Measurements from ENCODE around the gene B4GALT6. TPM values are rescaled to one million over a fixed set of nuclear protein-coding genes. Genes with fewer than 3 reads are reported as not detected.

B4GALT6 gene
- total and polyA plus RNA-seq, 9 of the 15 experiments (the other 6 are each of a cell fraction or from before 2014, with no cell fraction given), result 0.03 to 0.27 (median 0.08) TPM

- no peak for TF ChIP-seq ZNF407 (IDR thresholded peaks at IDR 0.05; ENCODE audit: low read depth)
- TF ChIP-seq ZBTB2 (IDR thresholded peaks at IDR 0.05), result no peak
- TF ChIP-seq HBP1 (CRISPR knock-in tag; IDR thresholded peaks at IDR 0.05), result 0 out of 2 replicates have a peak, but pooled peaks have one; percentile 25
- TF ChIP-seq SREBF1 (IDR thresholded peaks at IDR 0.05; ENCODE audit: borderline replicate concordance, low read depth, low read length), result no peak
- no peak for TF ChIP-seq HDAC8 (tag; IDR thresholded peaks at IDR 0.05)
- no peak for TF ChIP-seq ZNF830 (CRISPR knock-in tag; IDR thresholded peaks at IDR 0.05)
- peak; percentile 73; the same call in 1 of the 2 replicates for TF ChIP-seq DMBX1 (CRISPR knock-in tag; IDR thresholded peaks at IDR 0.05; ENCODE audit: borderline replicate concordance)
- peak; percentile 61 for TF ChIP-seq MAFK (IDR thresholded peaks at IDR 0.05; ENCODE audit: low read length)
Measured at GRCh38 chr18:31702449-31702848, 18.1 kb upstream of the B4GALT6 start (continued).
